K562 (cell line): ENCODE results near the gene SIDT2. TPM values are rescaled to one million over a fixed set of nuclear protein-coding genes. Genes with fewer than 3 reads are reported as not detected.

ENCODE experiments used
- ATF2 ChIP-seq: sonication (generic); formaldehyde crosslinking; IDR thresholded peaks from 2 replicates; pipeline ENCODE4 v1.8.1; 2022; ENCODE audit warnings: missing genetic modification reagents
- E2F8 ChIP-seq: fragments of 450-650 bp; IDR thresholded peaks from 2 replicates; pipeline ENCODE4 v1.7.1; 2018; ENCODE audit warnings: mild to moderate bottlenecking, low read depth; ENCODE audit not compliant: partially characterized antibody
- EP300 ChIP-seq: IDR thresholded peaks from 2 replicates; pipeline ENCODE4 v1.6.1; 2012; ENCODE audit warnings: low read length, improper control_type of control experiment
- FOXJ2 ChIP-seq: fragments of 200-800 bp; sonication (Bioruptor generic); IDR thresholded peaks from 2 replicates; pipeline ENCODE4 v1.6.1; 2016; ENCODE audit warnings: missing genetic modification characterization, missing compliant biosample characterization
- FUS ChIP-seq: fragments of 200-400 bp; formaldehyde crosslinking; optimal IDR thresholded peaks from 2 replicates; pipeline ENCODE3; 2017; ENCODE audit warnings: low read depth, low read length
- HNRNPH1 ChIP-seq: fragments of 200-400 bp; formaldehyde crosslinking; optimal IDR thresholded peaks from 2 replicates; pipeline ENCODE3; 2017; ENCODE audit warnings: low read depth, mild to moderate bottlenecking, low read length, moderate library complexity
- MIER1 ChIP-seq: fragments of 450-650 bp; IDR thresholded peaks from 2 replicates; pipeline ENCODE4 v1.6.1; 2016; ENCODE audit warnings: antibody characterized with exemption, mild to moderate bottlenecking, low read depth
- MTA2 ChIP-seq: fragments of 450-650 bp; IDR thresholded peaks from 2 replicates; pipeline ENCODE4 v1.6.1; 2016; ENCODE audit warnings: low read depth
- PYGO2 ChIP-seq: fragments of 450-650 bp; IDR thresholded peaks from 2 replicates; pipeline ENCODE4 v1.6.1; 2016; ENCODE audit warnings: mild to moderate bottlenecking, missing genetic modification characterization, moderate library complexity, missing compliant biosample characterization
- RBBP5 ChIP-seq: fragments of 200-600 bp; sonication (generic); IDR thresholded peaks from 2 replicates; pipeline ENCODE4 v1.6.1; 2012; ENCODE audit warnings: borderline replicate concordance, mild to moderate bottlenecking, low read length, control low read depth, inconsistent platforms; ENCODE audit not compliant: insufficient read depth, poor library complexity, severe bottlenecking
- SAFB2 ChIP-seq: fragments of 200-400 bp; formaldehyde crosslinking; IDR thresholded peaks from 2 replicates; pipeline ENCODE4 v1.6.1; 2018; ENCODE audit warnings: borderline replicate concordance, low read length, low read depth, moderate library complexity; ENCODE audit not compliant: severe bottlenecking
- SP1 ChIP-seq: sonication (generic); formaldehyde crosslinking; IDR thresholded peaks from 2 replicates; pipeline ENCODE4 v1.8.1; 2022; ENCODE audit warnings: mild to moderate bottlenecking, missing genetic modification reagents
- SREBF1 ChIP-seq: fragments of 150-350 bp; IDR thresholded peaks from 2 replicates; pipeline ENCODE4 v1.6.1; 2014; ENCODE audit warnings: antibody characterized with exemption, low read depth, low read length, borderline replicate concordance
- XRCC5 ChIP-seq: fragments of 200-400 bp; formaldehyde crosslinking; IDR thresholded peaks from 2 replicates; pipeline ENCODE4 v1.6.1; 2017; ENCODE audit warnings: low read depth, mild to moderate bottlenecking, low read length
- ZBTB11 ChIP-seq, 3 experiments: fragments of 200-800 bp in 1 of 3; fragments of 250-450 bp in 1 of 3; fragments of 450-650 bp in 1 of 3; sonication (Bioruptor Pico) in 1 of 3; sonication (Bioruptor generic) in 1 of 3; formaldehyde crosslinking in 1 of 3; IDR thresholded peaks; 2 replicates each; pipeline versions ENCODE4 v1.6.1 to v1.8.0; 2016 to 2022; ENCODE audit warnings: mild to moderate bottlenecking in 2 of 3, missing genetic modification characterization in 2 of 3, missing compliant biosample characterization in 1 of 3, moderate library complexity in 1 of 3
- ZFP30 ChIP-seq: fragments of 250-450 bp; sonication (Bioruptor Pico); IDR thresholded peaks from 2 replicates; pipeline ENCODE4 v1.8.0; 2022; ENCODE audit warnings: moderate library complexity, mild to moderate bottlenecking, inconsistent platforms, borderline replicate concordance
- ZNF263 ChIP-seq: sonication (generic); formaldehyde crosslinking; IDR thresholded peaks from 2 replicates; pipeline ENCODE4 v1.8.0; 2022; ENCODE audit warnings: mild to moderate bottlenecking, missing genetic modification reagents, borderline replicate concordance
- ZNF41 ChIP-seq: fragments of 250-450 bp; sonication (Bioruptor Pico); conservative IDR thresholded peaks from 2 replicates; pipeline ENCODE4 v1.4.0; 2020; ENCODE audit warnings: mild to moderate bottlenecking
- polyA plus RNA-seq, 8 experiments: library from polyadenylated mRNA; depleted of rRNA in 4 of 8; stranded (reverse) in 5 of 8; unstranded in 3 of 8; fragments of >200 nt; fragmentation: Nextera tagmentation in 2 of 8; fragmentation: Illumina TruSeq in 1 of 8; extraction: Ambion mirVana in 2 of 8; extraction: Trizol in 1 of 8; gene quantifications; 2 replicates each; pipeline versions ENCODE4 v1.2.1 to v1.2.3, GENCODE V29; 2011 to 2014; ENCODE audit warnings: inconsistent platforms in 1 of 8, missing spikeins in 1 of 8
- total RNA-seq, 7 experiments: library from RNA; depleted of rRNA in 6 of 7; stranded (reverse); fragments of >200 nt in 6 of 7; fragmentation: Illumina TruSeq in 2 of 7; extraction: Trizol in 2 of 7; gene quantifications; 2 replicates each; pipeline versions ENCODE4 v1.2.1 to v1.2.3, GENCODE V29; 2011 to 2021; ENCODE audit warnings: low replicate concordance in 1 of 7

The SIDT2 gene
- total and polyA plus RNA-seq, 9 of the 15 experiments (the other 6 are each of a cell fraction or from before 2014, with no cell fraction given) = 2.4 to 20.2 (median 6.5) TPM

- TF ChIP-seq FOXJ2 (tag) = no peak
- TF ChIP-seq HNRNPH1 = no peak
- no peak for TF ChIP-seq ZNF41 (CRISPR knock-in tag)
- TF ChIP-seq ZNF263 (CRISPR knock-in tag) = no peak
- peak in 1 of 3 experiments; percentile 72; a peak in 2 of 6 replicates for TF ChIP-seq ZBTB11 (CRISPR knock-in tag; IDR thresholded peaks at IDR 0.05)
- TF ChIP-seq FUS = no peak
- TF ChIP-seq E2F8 = no peak
- no peak for TF ChIP-seq SAFB2
- TF ChIP-seq PYGO2 (tag) = no peak
- 0 out of 2 replicates have a peak, but pooled peaks have one; percentile 63 for TF ChIP-seq SP1 (CRISPR knock-in tag)
- TF ChIP-seq MIER1 = no peak
- no peak for TF ChIP-seq EP300
- TF ChIP-seq RBBP5 = peak; percentile 82
- 0 out of 2 replicates have a peak, but pooled peaks have one; percentile 22 for TF ChIP-seq XRCC5
- TF ChIP-seq SREBF1 = no peak
- TF ChIP-seq ZFP30 (CRISPR knock-in tag) = no peak
- TF ChIP-seq MTA2 = no peak
- TF ChIP-seq ATF2 (CRISPR knock-in tag) = no peak
Observed at GRCh38 chr11:117144477-117145392, 33.8 kb upstream of the SIDT2 start (continued).
